HCT116 (cell line): Measurements from ENCODE around the gene TMEM63B. TPM values are rescaled to one million over a fixed set of nuclear protein-coding genes. Genes with fewer than 3 reads are reported as not detected.

Source experiments
- ATAC-seq: fragments of 200-7000 bp; cut with Tn5 transposase; 2 replicates; pipeline ENCODE4 v1.9.1; 2020; ENCODE audit warnings: mild to moderate bottlenecking, moderate library complexity
- BruUV-seq: library from RNA; stranded (reverse); fragments of 400-500 nt; replicated peaks from 2 replicates; lab custom pipeline; 2021; lab: Mats Ljungman, UMichigan
- CTCF ChIA-PET: fragments of 300-600 bp; sonication (Branson Sonifier 250); formaldehyde crosslinking; loops from one replicate; lab custom pipeline; 2021; ENCODE audit warnings: antibody characterized with exemption; lab: Charles Lee
- POLR2A ChIA-PET: fragments of 300-600, 350-600 bp; sonication (Branson Sonifier 250); formaldehyde crosslinking; loops from one replicate; lab custom pipeline; 2021; ENCODE audit warnings: antibody characterized with exemption; lab: Charles Lee
- RAD21 ChIA-PET, 2 experiments: fragments of 300-600 bp; sonication (Branson Sonifier 250); formaldehyde crosslinking; loops; one replicate each; lab custom pipeline; 2023; ENCODE audit warnings: low total read pairs in 2 of 2; ENCODE audit not compliant: uncharacterized antibody in 2 of 2, unreplicated experiment in 2 of 2, low non-redundant PET in 1 of 2; lab: Charles Lee
- DNase-seq: peaks from one replicate; pipeline ENCODE4 v3.0.0-alpha.2; 2010; ENCODE audit warnings: low read depth, low spot score
- H2AFZ ChIP-seq: fragments of 200-600 bp; shearing (Covaris generic), sonication (generic); 2 replicates; pipeline ENCODE4 v1.6.1; 2017; ENCODE audit warnings: low read depth, mixed run types, mixed read lengths, antibody characterized with exemption, low read length; ENCODE audit not compliant: poor library complexity, severe bottlenecking
- H3K27ac ChIP-seq: 2 replicates; pipeline ENCODE4 v1.5.1; 2012; ENCODE audit warnings: low read depth, low read length
- H3K27me3 ChIP-seq: fragments of 200-600 bp; sonication (generic); 2 replicates; pipeline ENCODE4 v1.6.1; 2016; ENCODE audit warnings: mixed run types, low read length, mixed read lengths; ENCODE audit not compliant: insufficient read depth
- H3K36me3 ChIP-seq, 2 experiments: fragments of 200-500 bp in 1 of 2; fragments of 200-600 bp in 1 of 2; sonication (Bioruptor generic) in 1 of 2; sonication (generic) in 1 of 2; 2 replicates each; pipeline versions ENCODE4 v1.5.1 to v1.6.1; 2014 to 2016; ENCODE audit warnings: low read length in 2 of 2, inconsistent platforms in 1 of 2, mixed read lengths in 1 of 2, mixed run types in 1 of 2; ENCODE audit not compliant: insufficient read depth in 2 of 2, control insufficient read depth in 1 of 2
- H3K4me1 ChIP-seq, 2 experiments: fragments of 200-600 bp in 1 of 2; sonication (generic) in 1 of 2; 2 replicates each; pipeline versions ENCODE4 v1.5.1 to v1.6.1; 2012 to 2017; ENCODE audit warnings: low read length in 2 of 2, inconsistent platforms in 1 of 2, mild to moderate bottlenecking in 1 of 2, mixed read lengths in 1 of 2, mixed run types in 1 of 2, moderate library complexity in 1 of 2; ENCODE audit not compliant: insufficient read depth in 2 of 2, control insufficient read depth in 1 of 2
- H3K4me2 ChIP-seq: fragments of 200-600 bp; sonication (generic); 2 replicates; pipeline ENCODE4 v1.6.1; 2017; ENCODE audit warnings: mixed run types, low read length, mixed read lengths
- H3K4me3 ChIP-seq, 2 experiments: fragments of 200-600 bp in 1 of 2; sonication (generic) in 1 of 2; replicated peaks in 1 of 2; 2 replicates each; pipeline ENCODE4 v1.5.1; 2011 to 2016; ENCODE audit warnings: low read length in 2 of 2, control low read depth in 1 of 2, low read depth in 1 of 2, mild to moderate bottlenecking in 1 of 2, mixed read lengths in 1 of 2, mixed run types in 1 of 2
- H3K79me2 ChIP-seq: fragments of 200-600 bp; sonication (generic); 2 replicates; pipeline ENCODE4 v1.6.1; 2017; ENCODE audit warnings: mild to moderate bottlenecking, mixed run types, low read length, moderate library complexity, mixed read lengths; ENCODE audit not compliant: insufficient read depth
- H3K9ac ChIP-seq: fragments of 200-600 bp; sonication (generic); 2 replicates; pipeline ENCODE4 v1.6.1; 2016; ENCODE audit warnings: low read length, mixed read lengths
- H3K9me2 ChIP-seq: fragments of 200-600 bp; sonication (generic), shearing (Covaris generic); 2 replicates; pipeline ENCODE4 v1.6.1; 2017; ENCODE audit warnings: mixed run types, mild to moderate bottlenecking, moderate library complexity; ENCODE audit not compliant: insufficient read depth
- H3K9me3 ChIP-seq, 2 experiments: fragments of 200-500 bp in 1 of 2; fragments of 200-600 bp in 1 of 2; sonication (Bioruptor generic) in 1 of 2; sonication (generic) in 1 of 2; 2 replicates each; pipeline ENCODE4 v1.6.1; 2014 to 2017; ENCODE audit warnings: low read length in 2 of 2, mixed read lengths in 2 of 2, inconsistent platforms in 1 of 2, low read depth in 1 of 2, mild to moderate bottlenecking in 1 of 2, mixed run types in 1 of 2, moderate library complexity in 1 of 2; ENCODE audit not compliant: control insufficient read depth in 1 of 2, insufficient read depth in 1 of 2
- H4K20me1 ChIP-seq: fragments of 200-600 bp; sonication (generic), shearing (Covaris generic); 2 replicates; pipeline ENCODE4 v1.6.1; 2017; ENCODE audit warnings: mixed run types, mild to moderate bottlenecking, moderate library complexity; ENCODE audit not compliant: insufficient read depth
- CEBPB ChIP-seq: IDR thresholded peaks from 2 replicates; pipeline ENCODE4 v1.6.1; 2012; ENCODE audit warnings: low read depth
- EGR1 ChIP-seq: IDR thresholded peaks from 2 replicates; pipeline ENCODE4 v1.6.1; 2012; ENCODE audit warnings: low read depth
- ELF1 ChIP-seq: IDR thresholded peaks from 2 replicates; pipeline ENCODE4 v1.6.1; 2012; ENCODE audit warnings: low read depth, borderline replicate concordance
- FOSL1 ChIP-seq: IDR thresholded peaks from 2 replicates; pipeline ENCODE4 v1.6.1; 2012; ENCODE audit warnings: low read depth
- POLR2A ChIP-seq: IDR thresholded peaks from 2 replicates; pipeline ENCODE4 v1.7.0; 2011; ENCODE audit warnings: borderline replicate concordance; ENCODE audit not compliant: insufficient read depth, insufficient read length; ENCODE audit errors: extremely low read depth
- POLR2AphosphoS5 ChIP-seq: IDR thresholded peaks from 2 replicates; pipeline ENCODE4 v1.6.1; 2011; ENCODE audit warnings: mild to moderate bottlenecking, low read depth, low read length, moderate library complexity
- RAD21 ChIP-seq: IDR thresholded peaks from 2 replicates; pipeline ENCODE4 v1.6.1; 2012; ENCODE audit warnings: low read depth, mild to moderate bottlenecking
- REST ChIP-seq: IDR thresholded peaks from 2 replicates; pipeline ENCODE4 v1.6.1; 2012; ENCODE audit warnings: low read depth
- SIN3A ChIP-seq: IDR thresholded peaks from 2 replicates; pipeline ENCODE4 v1.6.1; 2012; ENCODE audit warnings: low read depth
- TCF7L2 ChIP-seq: IDR thresholded peaks from 2 replicates; pipeline ENCODE4 v1.7.0; 2011; ENCODE audit warnings: borderline replicate concordance, inconsistent platforms; ENCODE audit not compliant: insufficient read depth, insufficient read length; ENCODE audit errors: extremely low read depth
- ZFX ChIP-seq: fragments of 450-650 bp; IDR thresholded peaks from 2 replicates; pipeline ENCODE4 v1.6.1; 2017
- ZNF274 ChIP-seq: fragments of 200-500 bp; sonication (Bioruptor generic); IDR thresholded peaks from 2 replicates; pipeline ENCODE4 v1.6.1; 2014; ENCODE audit warnings: mild to moderate bottlenecking, low read depth, low read length, inconsistent platforms
- intact Hi-C: fragments of 100-400 bp; cut with micrococcal nuclease; formaldehyde crosslinking; loops from 2 replicates; pipeline ENCODE4 v1.10.0; 2022
- total RNA-seq: library from RNA; stranded (reverse); gene quantifications from one replicate; pipeline ENCODE4 v1.2.1, GENCODE V29; 2021; ENCODE audit not compliant: unreplicated experiment
- TF ChIP-seq, protein P1 (sequence below): IDR thresholded peaks from 2 replicates; pipeline ENCODE4 v1.6.1; 2012

TMEM63B gene
- total RNA-seq, 1 experiment from 2014 or later, result 58.2 TPM

DNA sequence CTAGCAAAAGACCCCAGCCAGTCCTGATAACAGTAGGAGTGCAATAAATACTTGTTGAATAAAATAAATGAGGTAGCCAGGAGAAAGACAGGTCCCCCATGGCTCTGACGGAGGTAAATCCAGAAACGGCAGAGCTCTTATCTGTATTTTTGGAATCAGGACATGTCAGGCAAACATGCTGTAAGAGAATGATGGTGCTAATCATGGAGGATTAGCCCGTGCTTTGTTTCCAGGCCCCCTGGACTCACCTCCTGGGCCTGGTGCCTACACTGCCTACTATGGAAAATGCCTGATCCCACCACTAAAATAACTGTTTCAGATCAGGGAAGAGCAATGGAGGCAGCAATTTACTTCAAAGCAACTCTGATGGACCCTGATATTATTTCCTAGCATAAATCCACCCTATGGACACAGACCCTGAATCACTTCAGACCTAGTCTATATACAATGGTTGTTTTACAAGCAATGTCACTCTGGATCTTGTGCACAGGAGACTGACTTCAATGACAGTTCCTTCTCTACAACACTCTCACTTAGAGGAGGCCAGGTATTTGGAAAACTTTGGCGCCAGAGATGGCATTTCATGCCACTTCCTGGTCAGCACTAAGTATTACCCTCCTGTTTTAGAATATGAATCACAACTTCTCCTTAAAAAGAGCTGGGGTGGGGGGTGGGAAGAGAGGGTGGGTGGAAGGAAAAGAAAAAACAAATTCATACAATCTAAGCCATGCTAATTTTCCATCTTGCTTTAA, 6.5 kb upstream of the TMEM63B start:
- RAD21 ChIA-PET, result no interaction called here
- CTCF ChIA-PET, result no interaction called here
- DNase-seq (no peak), ATAC-seq (no peak)
- H3K9ac ChIP-seq, result no peak overlapping the region
- no TSS peak for BruUV-seq
- H3K4me1 ChIP-seq, result peaks cover 7 to 27% of the 10 kb centered on the region in 2 experiments; a peak in 3 of 4 replicates
- H3K4me3 ChIP-seq, result no peak overlapping the region
- H4K20me1 ChIP-seq, result peaks cover 29% of the 10 kb centered on the region
- H3K27ac ChIP-seq, result no peak overlapping the region
- no peak overlapping the region for H2AFZ ChIP-seq
- H3K9me3 ChIP-seq, result no peaks in the 10 kb centered on the region
- TF ChIP-seq RAD21, result no peak
- TF ChIP-seq REST, result no peak
- no peak for TF ChIP-seq ZNF274
- TF ChIP-seq, protein P1, sequence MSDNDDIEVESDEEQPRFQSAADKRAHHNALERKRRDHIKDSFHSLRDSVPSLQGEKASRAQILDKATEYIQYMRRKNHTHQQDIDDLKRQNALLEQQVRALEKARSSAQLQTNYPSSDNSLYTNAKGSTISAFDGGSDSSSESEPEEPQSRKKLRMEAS, result no peak
- no peak for TF ChIP-seq FOSL1
- TF ChIP-seq SIN3A, result no peak
- TF ChIP-seq CEBPB, result no peak
- TF ChIP-seq ZFX, result no peak
- no peak for TF ChIP-seq TCF7L2
- no peak for TF ChIP-seq EGR1
- TF ChIP-seq POLR2A, result no peak
- no peak for TF ChIP-seq POLR2AphosphoS5
- no peak for TF ChIP-seq ELF1
- H3K79me2 ChIP-seq, result peaks cover 100% of the 10 kb centered on the region
- H3K27me3 ChIP-seq, result no peaks in the 10 kb centered on the region
- no peaks in the 10 kb centered on the region for H3K9me2 ChIP-seq
- H3K4me2 ChIP-seq, result no peak overlapping the region
- intact Hi-C loops, result no loop called here
- peaks cover 0 to 12% of the 10 kb centered on the region in 2 experiments; a peak in 1 of 4 replicates for H3K36me3 ChIP-seq
- POLR2A ChIA-PET, result no interaction called here
